H1 (cell line): Measurements from ENCODE around the gene PTGES. TPM values are rescaled to one million over a fixed set of nuclear protein-coding genes. Genes with fewer than 3 reads are reported as not detected.

ENCODE experiments used
- CTCF ChIA-PET: fragments of 300-600 bp; sonication (Branson Sonifier 250); formaldehyde crosslinking; loops from one replicate; lab custom pipeline; 2021; ENCODE audit not compliant: partially characterized antibody; lab: Charles Lee
- POLR2A ChIA-PET: fragments of 300-600 bp; sonication (Branson Sonifier 250); formaldehyde crosslinking; loops from one replicate; lab custom pipeline; 2021; ENCODE audit warnings: inconsistent platforms; ENCODE audit not compliant: partially characterized antibody; lab: Charles Lee
- DNase-seq, 2 experiments: peaks; one replicate each; pipeline versions ENCODE4 v3.0.0 to v3.0.0-alpha.2; 2010 to 2022; ENCODE audit warnings: low spot score in 2 of 2, low read depth in 1 of 2, mixed read lengths in 1 of 2
- FAIRE-seq: peaks from 2 replicates; lab custom pipeline; 2011; peaks lifted over from hg19 to GRCh38; lab: Jason Lieb, UNC
- H2AFZ ChIP-seq: 2 replicates; pipeline ENCODE4 v1.8.1; 2012; ENCODE audit warnings: low read length, inconsistent platforms
- H2AK5ac ChIP-seq: 2 replicates; pipeline ENCODE4 v1.6.1; 2013; ENCODE audit warnings: low read depth, low read length
- H2BK120ac ChIP-seq: replicated peaks from 2 replicates; pipeline ENCODE3; 2013; ENCODE audit warnings: low read depth, low read length, inconsistent platforms
- H2BK12ac ChIP-seq: 2 replicates; pipeline ENCODE4 v1.6.1; 2013; ENCODE audit warnings: low read depth, low read length
- H2BK15ac ChIP-seq: 2 replicates; pipeline ENCODE4 v1.6.1; 2013; ENCODE audit warnings: low read length
- H2BK20ac ChIP-seq: 2 replicates; pipeline ENCODE4 v1.6.1; 2013; ENCODE audit warnings: low read length
- H2BK5ac ChIP-seq: 2 replicates; pipeline ENCODE4 v1.6.1; 2013; ENCODE audit warnings: low read depth, low read length
- H3K14ac ChIP-seq: 2 replicates; pipeline ENCODE4 v1.6.1; 2013; ENCODE audit warnings: inconsistent platforms; ENCODE audit not compliant: insufficient read length
- H3K18ac ChIP-seq: 2 replicates; pipeline ENCODE4 v1.6.1; 2013; ENCODE audit warnings: low read length; ENCODE audit errors: extremely low read depth
- H3K23ac ChIP-seq: 2 replicates; pipeline ENCODE4 v1.6.1; 2013; ENCODE audit warnings: inconsistent platforms; ENCODE audit not compliant: insufficient read length
- H3K23me2 ChIP-seq: 2 replicates; pipeline ENCODE4 v1.6.1; 2013; ENCODE audit warnings: low read depth, low read length
- H3K27ac ChIP-seq: 2 replicates; pipeline ENCODE4 v1.6.1; 2011; ENCODE audit warnings: low read depth, low read length, inconsistent platforms
- H3K27me3 ChIP-seq, 4 experiments: replicated peaks in 1 of 4; 1 replicate in 1 of 4; 2 replicates in 3 of 4; pipeline versions ENCODE4 v1.6.1 to v1.8.1; 2011 to 2013; ENCODE audit warnings: low read length in 3 of 4, mild to moderate bottlenecking in 3 of 4, inconsistent platforms in 2 of 4, mixed read lengths in 2 of 4, moderate library complexity in 1 of 4; ENCODE audit not compliant: control insufficient read depth in 3 of 4, insufficient read depth in 3 of 4; ENCODE audit errors: extremely low read depth in 1 of 4
- H3K36me3 ChIP-seq, 4 experiments: 2 replicates each; pipeline versions ENCODE4 v1.6.1 to v1.8.1; 2011 to 2013; ENCODE audit warnings: mild to moderate bottlenecking in 4 of 4, low read length in 3 of 4, moderate library complexity in 2 of 4, control low read depth in 1 of 4, inconsistent platforms in 1 of 4; ENCODE audit not compliant: insufficient read depth in 4 of 4, control insufficient read depth in 2 of 4
- H3K4ac ChIP-seq: replicated peaks from 2 replicates; pipeline ENCODE3; 2013; ENCODE audit warnings: low read length, low read depth, mixed read lengths, inconsistent platforms; ENCODE audit not compliant: insufficient read length
- H3K4me1 ChIP-seq, 4 experiments: replicated peaks in 1 of 4; 1 replicate in 1 of 4; 2 replicates in 3 of 4; pipeline versions ENCODE4 v1.6.1 to v1.8.1; 2011 to 2013; ENCODE audit warnings: low read length in 3 of 4, inconsistent platforms in 2 of 4, mixed read lengths in 1 of 4; ENCODE audit not compliant: insufficient read depth in 4 of 4, control insufficient read depth in 3 of 4
- H3K4me2 ChIP-seq, 2 experiments: 2 replicates each; pipeline versions ENCODE4 v1.6.1 to v1.8.1; 2011 to 2013; ENCODE audit warnings: low read depth in 2 of 2, low read length in 2 of 2, control low read depth in 1 of 2, inconsistent platforms in 1 of 2, mild to moderate bottlenecking in 1 of 2; ENCODE audit not compliant: insufficient read depth in 1 of 2
- H3K4me3 ChIP-seq, 4 experiments: fragments of 200-600, 300-600 bp in 1 of 4; sonication (generic), shearing (Covaris generic), sonication (Bioruptor Twin) in 1 of 4; 2 replicates each; pipeline versions ENCODE4 v1.5.1 to v1.8.1; 2011 to 2016; ENCODE audit warnings: low read length in 4 of 4, low read depth in 3 of 4, control low read depth in 2 of 4, inconsistent platforms in 2 of 4, mild to moderate bottlenecking in 2 of 4, mixed read lengths in 1 of 4, moderate library complexity in 1 of 4; ENCODE audit not compliant: insufficient read depth in 2 of 4; ENCODE audit errors: extremely low read depth in 1 of 4
- H3K56ac ChIP-seq: replicated peaks from 2 replicates; pipeline ENCODE3; 2013; ENCODE audit warnings: low read depth, mild to moderate bottlenecking, mixed read lengths, low read length, inconsistent platforms; ENCODE audit not compliant: insufficient read length
- H3K79me1 ChIP-seq: 2 replicates; pipeline ENCODE4 v1.6.1; 2013; ENCODE audit warnings: low read depth, low read length, control low read depth
- H3K79me2 ChIP-seq, 2 experiments: 2 replicates each; pipeline versions ENCODE4 v1.6.1 to v1.8.1; 2012 to 2013; ENCODE audit warnings: low read length in 2 of 2, mild to moderate bottlenecking in 2 of 2, inconsistent platforms in 1 of 2; ENCODE audit not compliant: insufficient read depth in 2 of 2, control insufficient read depth in 1 of 2
- H3K9ac ChIP-seq, 4 experiments: replicated peaks in 1 of 4; 1 replicate in 1 of 4; 2 replicates in 3 of 4; pipeline versions ENCODE4 v1.6.1 to v1.8.1; 2011 to 2013; ENCODE audit warnings: low read depth in 3 of 4, low read length in 3 of 4, control low read depth in 2 of 4, mild to moderate bottlenecking in 2 of 4, moderate library complexity in 2 of 4, inconsistent platforms in 1 of 4; ENCODE audit errors: extremely low read depth in 1 of 4
- H3K9me3 ChIP-seq, 2 experiments: 2 replicates each; pipeline versions ENCODE4 v1.6.1 to v1.8.1; 2012 to 2013; ENCODE audit warnings: mild to moderate bottlenecking in 2 of 2, moderate library complexity in 2 of 2, control low read depth in 1 of 2, inconsistent platforms in 1 of 2, low read depth in 1 of 2, low read length in 1 of 2, mixed read lengths in 1 of 2; ENCODE audit not compliant: insufficient read depth in 2 of 2
- H4K20me1 ChIP-seq, 2 experiments: replicated peaks in 1 of 2; 2 replicates each; pipeline versions ENCODE3 to v1.8.1; 2011 to 2013; ENCODE audit warnings: inconsistent platforms in 2 of 2, low read length in 2 of 2, mild to moderate bottlenecking in 1 of 2; ENCODE audit not compliant: insufficient read depth in 2 of 2, control insufficient read depth in 1 of 2
- H4K5ac ChIP-seq: 2 replicates; pipeline ENCODE4 v1.6.1; 2013; ENCODE audit warnings: low read length, low read depth, mixed read lengths, inconsistent platforms; ENCODE audit not compliant: insufficient read length
- H4K8ac ChIP-seq: 2 replicates; pipeline ENCODE4 v1.8.0; 2013; ENCODE audit warnings: mild to moderate bottlenecking, moderate library complexity, low read length, inconsistent platforms; ENCODE audit not compliant: insufficient read depth; ENCODE audit errors: extremely low read depth
- H4K91ac ChIP-seq: replicated peaks from 2 replicates; pipeline ENCODE3; 2013; ENCODE audit warnings: low read length, mixed read lengths, inconsistent platforms; ENCODE audit not compliant: insufficient read length
- BCL11A ChIP-seq, 2 experiments: IDR thresholded peaks; one replicate each; pipeline ENCODE4 v1.6.1; 2011; ENCODE audit warnings: low read depth in 2 of 2, low read length in 2 of 2, mild to moderate bottlenecking in 2 of 2
- CHD1 ChIP-seq: IDR thresholded peaks from 2 replicates; pipeline ENCODE4 v1.6.1; 2012; ENCODE audit warnings: low read depth, low read length, improper control_type of control experiment
- GTF2F1 ChIP-seq: IDR thresholded peaks from 2 replicates; pipeline ENCODE4 v1.6.1; 2012; ENCODE audit warnings: low read depth, low read length, improper control_type of control experiment, borderline replicate concordance
- MAX ChIP-seq: IDR thresholded peaks from 2 replicates; pipeline ENCODE4 v1.6.1; 2012; ENCODE audit warnings: inconsistent platforms
- PHF8 ChIP-seq: fragments of 200-600 bp; sonication (generic); conservative IDR thresholded peaks from 2 replicates; pipeline ENCODE4 v1.7.1; 2012; ENCODE audit warnings: low read depth, mild to moderate bottlenecking, inconsistent platforms, low read length, moderate library complexity
- SRF ChIP-seq: IDR thresholded peaks from 2 replicates; pipeline ENCODE4 v1.6.1; 2011; ENCODE audit warnings: mild to moderate bottlenecking, low read depth, low read length, moderate library complexity
- WGBS, 2 experiments: shearing (Covaris generic) in 1 of 2; methylation state at CpG; one replicate each; pipeline versions ENCODE4 v1.1.6 to v1.1.7; 2013 to 2015; ENCODE audit warnings: low lambda C conversion rate in 2 of 2, mixed read lengths in 2 of 2, inconsistent platforms in 1 of 2, low coverage in 1 of 2, missing lambda C conversion rate in 1 of 2; ENCODE audit not compliant: insufficient replicate concordance in 2 of 2, insufficient coverage in 1 of 2, insufficient read length in 1 of 2; ENCODE audit errors: extremely low coverage in 1 of 2, missing lambda C conversion rate in 1 of 2; 5-methylcytosine and 5-hydroxymethylcytosine counted together
- polyA plus RNA-seq, 7 experiments: library from polyadenylated mRNA; depleted of rRNA in 3 of 7; stranded (reverse) in 5 of 7; unstranded in 2 of 7; fragments of >200 nt in 5 of 7; fragments of 200-250 nt in 2 of 7; gene quantifications; 1 replicate in 5 of 7; 2 replicates in 1 of 7; 4 replicates in 1 of 7; pipeline versions ENCODE4 v1.2.1 to v1.2.3, GENCODE V29; 2011 to 2013; ENCODE audit warnings: missing spikeins in 2 of 7, mixed read lengths in 2 of 7
- total RNA-seq: library from RNA; stranded (reverse); fragmentation: NEBNext Ultra II Directional; extraction: Animal tissue kit (Norgen Biotek cat#: 25700); gene quantifications from 2 replicates; pipeline ENCODE4 v1.2.1, GENCODE V29; 2021

Gene PTGES
- total and polyA plus RNA-seq, 2 of the 8 experiments (the other 6 are each of a cell fraction or from before 2014, with no cell fraction given) = 3.2 to 5.1 TPM

GRCh38 chr9:129702589-129703520 is 50.0 kb downstream of the PTGES start:
- H3K36me3 ChIP-seq = no peaks in the 10 kb centered on the region
- TF ChIP-seq SRF (no peak), PHF8 (no peak), BCL11A (IDR thresholded peaks at IDR 0.05; ENCODE audit: low read depth in 2 of 2, low read length in 2 of 2) (no peak), GTF2F1 (no peak), MAX (no peak), CHD1 (no peak)
- TF ChIP-seq, all 59 proteins: peak for 0
- H3K4me1 ChIP-seq = peaks cover 0 to 8% (median 5%) of the 10 kb centered on the region in 4 experiments; a peak in 5 of 7 replicates
- peaks cover 2% of the 10 kb centered on the region; the same call in 1 of the 2 replicates for H3K23me2 ChIP-seq
- H3K23ac ChIP-seq = no peak overlapping the region
- DNase-seq (no peak), FAIRE-seq (no peak)
- H2BK5ac ChIP-seq = no peak overlapping the region
- no peak overlapping the region for H3K9ac ChIP-seq
- no peak overlapping the region for H2BK20ac ChIP-seq
- ChIA-PET POLR2A (interaction anchor here (0.8 to 1.6 kb wide), 2 partner anchors 8 to 13 kb away, joined by 3 to 4 read pairs; no protein-coding TSS in a partner anchor), CTCF (interaction anchor here (0.5 to 2.9 kb wide), 17 partner anchors 8 to 93 kb away, joined by 3 to 10 read pairs (median 3); no protein-coding TSS in a partner anchor)
- no peaks in the 10 kb centered on the region for H3K79me2 ChIP-seq
- H3K79me1 ChIP-seq = peaks cover 3% of the 10 kb centered on the region; the same call in 1 of the 2 replicates
- no peak overlapping the region for H3K4me3 ChIP-seq
- no peak overlapping the region for H4K5ac ChIP-seq
- H3K9me3 ChIP-seq = no peaks in the 10 kb centered on the region
- H4K8ac ChIP-seq = no peak overlapping the region
- no peak overlapping the region for H2AK5ac ChIP-seq
- H3K14ac ChIP-seq = no peak overlapping the region
- H3K27me3 ChIP-seq = peaks cover 0 to 4% (median 3%) of the 10 kb centered on the region in 4 experiments; a peak in 2 of 7 replicates
- H3K27ac ChIP-seq = no peak overlapping the region
- no peak overlapping the region for H3K4ac ChIP-seq
- no peak overlapping the region for H2AFZ ChIP-seq
- no peak overlapping the region for H3K56ac ChIP-seq
- H2BK15ac ChIP-seq = no peak overlapping the region
- whole genome bisulfite sequencing, 2 experiments = 85% methylated on average over 19 of the region's 19 CpGs; no CpG with 5 or more reads in 1 of the 2 experiments
- H3K4me2 ChIP-seq = no peak overlapping the region
- no peaks in the 10 kb centered on the region for H4K20me1 ChIP-seq
- H2BK120ac ChIP-seq = no peak overlapping the region
- no peak overlapping the region for H4K91ac ChIP-seq
- no peak overlapping the region for H3K18ac ChIP-seq
- H2BK12ac ChIP-seq = no peak overlapping the region
